ENCODE data around the gene PRR20G.
A peak's percentile ranks its signal among the peaks of the same experiment; 100 is the strongest.

PRR20G gene

DNA sequence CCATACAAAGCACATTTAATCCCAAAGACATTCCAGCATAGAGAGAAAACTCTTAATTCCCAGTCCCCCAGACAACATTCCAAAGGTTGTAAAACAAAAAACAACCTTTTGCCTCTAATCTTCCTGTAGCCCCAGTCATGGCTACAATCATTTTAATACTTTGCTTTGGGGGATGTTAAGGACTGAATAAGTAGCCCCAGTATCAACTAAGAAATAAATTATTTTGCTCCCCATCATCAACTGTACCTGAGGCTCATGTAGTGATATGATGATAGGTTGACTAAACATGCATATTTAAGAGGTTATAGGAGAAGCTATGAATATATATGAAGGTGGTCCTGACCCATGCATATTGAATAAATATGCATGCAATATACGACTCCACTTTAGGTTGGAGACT lies 40.6 kb downstream of the PRR20G start:
- no peak overlapping the region for H3K4me3 ChIP-seq (ENCODE audit: severe bottlenecking)
- H3K36me3 ChIP-seq (ENCODE audit: low read depth), result no peaks in the 10 kb centered on the region
- no peaks in the 10 kb centered on the region for H3K4me1 ChIP-seq (ENCODE audit: insufficient read depth, poor library complexity, severe bottlenecking)
- no peak overlapping the region for H3K27ac ChIP-seq (ENCODE audit: poor library complexity, severe bottlenecking)
- TF ChIP-seq, protein P1, sequence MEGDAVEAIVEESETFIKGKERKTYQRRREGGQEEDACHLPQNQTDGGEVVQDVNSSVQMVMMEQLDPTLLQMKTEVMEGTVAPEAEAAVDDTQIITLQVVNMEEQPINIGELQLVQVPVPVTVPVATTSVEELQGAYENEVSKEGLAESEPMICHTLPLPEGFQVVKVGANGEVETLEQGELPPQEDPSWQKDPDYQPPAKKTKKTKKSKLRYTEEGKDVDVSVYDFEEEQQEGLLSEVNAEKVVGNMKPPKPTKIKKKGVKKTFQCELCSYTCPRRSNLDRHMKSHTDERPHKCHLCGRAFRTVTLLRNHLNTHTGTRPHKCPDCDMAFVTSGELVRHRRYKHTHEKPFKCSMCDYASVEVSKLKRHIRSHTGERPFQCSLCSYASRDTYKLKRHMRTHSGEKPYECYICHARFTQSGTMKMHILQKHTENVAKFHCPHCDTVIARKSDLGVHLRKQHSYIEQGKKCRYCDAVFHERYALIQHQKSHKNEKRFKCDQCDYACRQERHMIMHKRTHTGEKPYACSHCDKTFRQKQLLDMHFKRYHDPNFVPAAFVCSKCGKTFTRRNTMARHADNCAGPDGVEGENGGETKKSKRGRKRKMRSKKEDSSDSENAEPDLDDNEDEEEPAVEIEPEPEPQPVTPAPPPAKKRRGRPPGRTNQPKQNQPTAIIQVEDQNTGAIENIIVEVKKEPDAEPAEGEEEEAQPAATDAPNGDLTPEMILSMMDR (IDR thresholded peaks at IDR 0.05; ENCODE audit: poor library complexity, severe bottlenecking), result no peak
- peaks cover 8% of the 10 kb centered on the region for H3K9me3 ChIP-seq (ENCODE audit: severe bottlenecking)
- DNase-seq (ENCODE audit: low spot score) (no peak), ATAC-seq (ENCODE audit: low read depth) (no peak)
- H3K27me3 ChIP-seq (ENCODE audit: insufficient read depth, poor library complexity, severe bottlenecking), result no peaks in the 10 kb centered on the region

DNA sequence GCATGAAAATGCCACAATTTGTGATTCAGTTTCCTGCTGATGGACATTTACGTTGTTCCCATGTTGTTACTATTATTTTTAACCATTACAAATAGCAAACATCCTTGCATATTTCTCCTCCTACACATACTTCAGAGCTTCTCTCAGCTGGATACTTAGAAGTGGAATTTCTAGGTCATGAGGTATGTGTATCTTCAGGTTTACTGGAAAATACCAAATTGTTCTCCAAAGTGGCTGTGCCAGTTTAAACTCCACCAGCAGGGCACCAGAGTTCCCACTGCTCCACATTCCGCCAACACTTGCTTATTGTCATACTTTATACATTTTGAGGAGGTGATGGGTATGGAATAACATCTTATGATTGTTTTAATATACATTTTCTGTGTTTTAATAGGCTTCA lies 49.2 kb downstream of the PRR20G start:
- H3K4me1 ChIP-seq (ENCODE audit: insufficient read depth, poor library complexity, severe bottlenecking), result no peaks in the 10 kb centered on the region

GRCh38 chr3:127237835-127238234 lies 50.0 kb downstream of the PRR20G start:
- no peaks in the 10 kb centered on the region for H3K4me1 ChIP-seq (ENCODE audit: insufficient read depth, poor library complexity, severe bottlenecking)
- TF ChIP-seq, protein P1 (IDR thresholded peaks at IDR 0.05; ENCODE audit: poor library complexity, severe bottlenecking), result no peak
- DNase-seq (ENCODE audit: low spot score) (no peak), ATAC-seq (ENCODE audit: low read depth) (no peak)
- no peaks in the 10 kb centered on the region for H3K27me3 ChIP-seq (ENCODE audit: insufficient read depth, poor library complexity, severe bottlenecking)
- H3K4me3 ChIP-seq (ENCODE audit: severe bottlenecking), result no peak overlapping the region
- H3K36me3 ChIP-seq (ENCODE audit: low read depth), result no peaks in the 10 kb centered on the region
- H3K9me3 ChIP-seq (ENCODE audit: severe bottlenecking), result no peaks in the 10 kb centered on the region
- H3K27ac ChIP-seq (ENCODE audit: poor library complexity, severe bottlenecking), result no peak overlapping the region

More for the DNA sequence above, 49.2 kb downstream of the PRR20G start:
- Histone ChIP-seq H3K9me3 (ENCODE audit: severe bottlenecking) (peaks cover 5% of the 10 kb centered on the region), H3K4me3 (ENCODE audit: severe bottlenecking) (no peak overlapping the region), H3K36me3 (ENCODE audit: low read depth) (no peaks in the 10 kb centered on the region), H3K27ac (ENCODE audit: poor library complexity, severe bottlenecking) (no peak overlapping the region), H3K27me3 (ENCODE audit: insufficient read depth, poor library complexity, severe bottlenecking) (no peaks in the 10 kb centered on the region)
- no peak for DNase-seq (ENCODE audit: low spot score)
- TF ChIP-seq, protein P1 (IDR thresholded peaks at IDR 0.05; ENCODE audit: poor library complexity, severe bottlenecking), result no peak
- no peak for ATAC-seq (ENCODE audit: low read depth)

GRCh38 chr3:127235706-127236105 lies 52.1 kb downstream of the PRR20G start:
- no peaks in the 10 kb centered on the region for H3K4me1 ChIP-seq (ENCODE audit: insufficient read depth, poor library complexity, severe bottlenecking)
- DNase-seq (ENCODE audit: low spot score) (no peak), ATAC-seq (ENCODE audit: low read depth) (no peak)
- H3K4me3 ChIP-seq (ENCODE audit: severe bottlenecking), result no peak overlapping the region
- no peaks in the 10 kb centered on the region for H3K27me3 ChIP-seq (ENCODE audit: insufficient read depth, poor library complexity, severe bottlenecking)
- TF ChIP-seq, protein P1 (IDR thresholded peaks at IDR 0.05; ENCODE audit: poor library complexity, severe bottlenecking), result no peak
- no peaks in the 10 kb centered on the region for H3K9me3 ChIP-seq (ENCODE audit: severe bottlenecking)
- H3K27ac ChIP-seq (ENCODE audit: poor library complexity, severe bottlenecking), result no peak overlapping the region
- no peaks in the 10 kb centered on the region for H3K36me3 ChIP-seq (ENCODE audit: low read depth)

GRCh38 chr3:127234778-127235177 lies 53.1 kb downstream of the PRR20G start:
- no peaks in the 10 kb centered on the region for H3K36me3 ChIP-seq (ENCODE audit: low read depth)
- H3K9me3 ChIP-seq (ENCODE audit: severe bottlenecking), result no peaks in the 10 kb centered on the region
- H3K27ac ChIP-seq (ENCODE audit: poor library complexity, severe bottlenecking), result no peak overlapping the region
- no peaks in the 10 kb centered on the region for H3K4me1 ChIP-seq (ENCODE audit: insufficient read depth, poor library complexity, severe bottlenecking)
- DNase-seq (ENCODE audit: low spot score) (no peak), ATAC-seq (ENCODE audit: low read depth) (peak; percentile 56; the same call in 2 of the 3 replicates)
- H3K27me3 ChIP-seq (ENCODE audit: insufficient read depth, poor library complexity, severe bottlenecking), result no peaks in the 10 kb centered on the region
- TF ChIP-seq, protein P1 (IDR thresholded peaks at IDR 0.05; ENCODE audit: poor library complexity, severe bottlenecking), result no peak
- no peak overlapping the region for H3K4me3 ChIP-seq (ENCODE audit: severe bottlenecking)

Data from RWPE2 (cell line).